ENCODE measurements around the gene CHRNA10.

The CHRNA10 gene

GRCh38 chr11:3703383-3703782 lies 32.2 kb upstream of the CHRNA10 start:
- CTCF ChIA-PET = interaction anchor here (1.6 kb wide), 1 partner anchor 105 kb away, joined by 3 read pairs; the partner anchor contains the start of gene PGAP2

GRCh38 chr11:3700910-3701309 lies 29.7 kb upstream of the CHRNA10 start:
- TF ChIP-seq CTCF (IDR thresholded peaks at IDR 0.05; ENCODE audit: insufficient read depth, low read length, missing control alignments) = no peak
- no peak overlapping the region for H3K4me3 ChIP-seq (ENCODE audit: low read depth, low read length)
- POLR2A ChIA-PET = no interaction called here
- CTCF ChIA-PET = interaction anchor here (0.6 to 1.9 kb wide), 3 partner anchors 9 to 141 kb away, joined by 3 to 8 read pairs (median 4); partner anchors contain the start of gene PGAP2
- no peak for DNase-seq (ENCODE audit: low read depth, low spot score)

More at GRCh38 chr11:3703383-3703782, 32.2 kb upstream of the CHRNA10 start:
- POLR2A ChIA-PET = no interaction called here
- no peak overlapping the region for H3K4me3 ChIP-seq (ENCODE audit: low read depth, low read length)
- no peak for DNase-seq (ENCODE audit: low read depth, low spot score)
- no peak for TF ChIP-seq CTCF (IDR thresholded peaks at IDR 0.05; ENCODE audit: insufficient read depth, low read length, missing control alignments)

GRCh38 chr11:3700410-3700809 lies 29.2 kb upstream of the CHRNA10 start:
- POLR2A ChIA-PET = no interaction called here
- no peak for DNase-seq (ENCODE audit: low read depth, low spot score)
- H3K4me3 ChIP-seq (ENCODE audit: low read depth, low read length) = no peak overlapping the region
- no peak for TF ChIP-seq CTCF (IDR thresholded peaks at IDR 0.05; ENCODE audit: insufficient read depth, low read length, missing control alignments)
- CTCF ChIA-PET = interaction anchor here (0.6 to 1.9 kb wide), 3 partner anchors 9 to 141 kb away, joined by 3 to 8 read pairs (median 4); partner anchors contain the start of gene PGAP2

GRCh38 chr11:3686751-3687150 lies 15.6 kb upstream of the CHRNA10 start:
- POLR2A ChIA-PET = no interaction called here
- TF ChIP-seq CTCF (IDR thresholded peaks at IDR 0.05; ENCODE audit: insufficient read depth, low read length, missing control alignments) = no peak
- CTCF ChIA-PET = interaction anchor here (1.0 kb wide), 1 partner anchor 8 kb away, joined by 3 read pairs; no protein-coding TSS in a partner anchor
- DNase-seq (ENCODE audit: low read depth, low spot score) = no peak
- H3K4me3 ChIP-seq (ENCODE audit: low read depth, low read length) = no peak overlapping the region

- no peak overlapping the region for H3K4me3 ChIP-seq (ENCODE audit: low read depth, low read length)
- no peak for DNase-seq (ENCODE audit: low read depth, low spot score)
- TF ChIP-seq CTCF (IDR thresholded peaks at IDR 0.05; ENCODE audit: insufficient read depth, low read length, missing control alignments) = no peak
- POLR2A ChIA-PET = no interaction called here
- CTCF ChIA-PET = no interaction called here
Measured at GRCh38 chr11:3685923-3686322, 14.7 kb upstream of the CHRNA10 start.

- H3K4me3 ChIP-seq (ENCODE audit: low read depth, low read length) = no peak overlapping the region
- CTCF ChIA-PET = interaction anchor here (1.5 to 1.8 kb wide), 2 partner anchors 18 to 388 kb away, joined by 3 read pairs; no protein-coding TSS in a partner anchor
- POLR2A ChIA-PET = interaction anchor here (0.7 kb wide), 1 partner anchor 755 kb away, joined by 3 read pairs; no protein-coding TSS in a partner anchor
- no peak for DNase-seq (ENCODE audit: low read depth, low spot score)
- no peak for TF ChIP-seq CTCF (IDR thresholded peaks at IDR 0.05; ENCODE audit: insufficient read depth, low read length, missing control alignments)
Measured at GRCh38 chr11:3684819-3685172, 13.6 kb upstream of the CHRNA10 start.

Data from AG04449 (cell line).